HepG2 (cell line): ENCODE results near the gene LDLRAD2. TPM values are rescaled to one million over a fixed set of nuclear protein-coding genes. Genes with fewer than 3 reads are reported as not detected.
A peak's percentile ranks its signal among the peaks of the same experiment; 100 is the strongest.

Experiments
- ATAC-seq: fragments of 200-7000 bp; cut with Tn5 transposase; 3 replicates; pipeline ENCODE4 v1.9.1; 2020; ENCODE audit warnings: mild to moderate bottlenecking, moderate library complexity
- BruUV-seq: library from RNA; stranded (reverse); fragments of 400-500 nt; replicated peaks from 2 replicates; lab custom pipeline; 2021; lab: Mats Ljungman, UMichigan
- CTCF ChIA-PET: fragments of 300-600 bp; formaldehyde crosslinking; extraction: SDS; loops from one replicate; lab custom pipeline; 2021; ENCODE audit warnings: low total read pairs, inconsistent platforms, low intra/inter-chr PET ratio; lab: Yijun Ruan, JAX
- POLR2A ChIA-PET: fragments of 350-600 bp; sonication (Branson Sonifier 250); formaldehyde crosslinking; loops from one replicate; lab custom pipeline; 2020; ENCODE audit warnings: antibody characterized with exemption, inconsistent platforms; lab: Yijun Ruan, JAX
- DNase-seq: peaks from one replicate; pipeline ENCODE4 v3.0.0-alpha.2; 2015; ENCODE audit warnings: low spot score
- FAIRE-seq: peaks from 3 replicates; lab custom pipeline; 2011; peaks lifted over from hg19 to GRCh38; lab: Jason Lieb, UNC
- H2AFZ ChIP-seq: one replicate; pipeline ENCODE4 v1.6.1; 2011; ENCODE audit warnings: low read length, inconsistent platforms
- H3K27ac ChIP-seq: fragments of 300-600 bp; 3 replicates; pipeline ENCODE4 v1.8.0; 2011; ENCODE audit warnings: mixed run types, mild to moderate bottlenecking, mixed read lengths, low read length, inconsistent platforms; ENCODE audit not compliant: insufficient read depth; ENCODE audit errors: extremely low read length
- H3K27me3 ChIP-seq, 2 experiments: fragments of 200-600 bp in 1 of 2; 2 replicates in 1 of 2; 3 replicates in 1 of 2; pipeline versions ENCODE4 v1.6.0 to v1.8.0; 2011; ENCODE audit warnings: low read length in 2 of 2, mild to moderate bottlenecking in 2 of 2, moderate library complexity in 2 of 2, inconsistent platforms in 1 of 2; ENCODE audit not compliant: insufficient read depth in 2 of 2, control insufficient read depth in 1 of 2
- H3K36me3 ChIP-seq, 2 experiments: fragments of 200-600 bp in 1 of 2; replicated peaks in 1 of 2; 2 replicates in 1 of 2; 3 replicates in 1 of 2; pipeline versions ENCODE4 v1.5.1 to v1.8.0; 2011; ENCODE audit warnings: low read length in 2 of 2, inconsistent platforms in 1 of 2; ENCODE audit not compliant: insufficient read depth in 2 of 2, control insufficient read depth in 1 of 2
- H3K4me1 ChIP-seq: 2 replicates; pipeline ENCODE4 v1.5.1; 2012; ENCODE audit warnings: low read length, inconsistent platforms; ENCODE audit not compliant: insufficient read depth
- H3K4me2 ChIP-seq: 2 replicates; pipeline ENCODE4 v1.6.0; 2011; ENCODE audit warnings: low read depth, low read length, inconsistent platforms
- H3K4me3 ChIP-seq, 3 experiments: fragments of 200-600 bp in 1 of 3; sonication (generic), shearing (Covaris generic) in 1 of 3; replicated peaks in 1 of 3; 2 replicates each; pipeline ENCODE4 v1.5.1; 2011 to 2016; ENCODE audit warnings: low read length in 3 of 3, inconsistent platforms in 2 of 3, low read depth in 2 of 3, mild to moderate bottlenecking in 2 of 3, control low read depth in 1 of 3, mixed read lengths in 1 of 3; ENCODE audit not compliant: insufficient read depth in 1 of 3
- H3K79me2 ChIP-seq: one replicate; pipeline ENCODE4 v1.6.1; 2011; ENCODE audit warnings: low read length, inconsistent platforms; ENCODE audit not compliant: insufficient read depth
- H3K9ac ChIP-seq: 2 replicates; pipeline ENCODE4 v1.6.0; 2011; ENCODE audit warnings: mild to moderate bottlenecking, low read depth, low read length, inconsistent platforms; ENCODE audit not compliant: insufficient read depth
- H3K9me3 ChIP-seq: 2 replicates; pipeline ENCODE4 v1.5.1; 2012; ENCODE audit warnings: mild to moderate bottlenecking, low read length
- H4K20me1 ChIP-seq: 2 replicates; pipeline ENCODE4 v1.6.0; 2011; ENCODE audit warnings: inconsistent platforms, mild to moderate bottlenecking, low read length, moderate library complexity; ENCODE audit not compliant: insufficient read depth
- ATF7 ChIP-seq, 2 experiments: fragments of 450-650 bp in 1 of 2; sonication (generic) in 1 of 2; formaldehyde crosslinking in 1 of 2; IDR thresholded peaks; 2 replicates each; pipeline versions ENCODE4 v1.4.0 to v1.6.1; 2016 to 2020; ENCODE audit warnings: antibody characterized with exemption in 1 of 2, mild to moderate bottlenecking in 1 of 2, missing genetic modification reagents in 1 of 2
- CBFB ChIP-seq: sonication (generic); formaldehyde crosslinking; IDR thresholded peaks from 2 replicates; pipeline ENCODE4 v1.4.0; 2020; ENCODE audit warnings: missing genetic modification reagents
- CREM ChIP-seq, 2 experiments: sonication (generic) in 1 of 2; formaldehyde crosslinking in 1 of 2; IDR thresholded peaks; 2 replicates each; pipeline versions ENCODE4 v1.4.0 to v1.6.1; 2016 to 2020; ENCODE audit warnings: antibody characterized with exemption in 1 of 2, mild to moderate bottlenecking in 1 of 2, missing genetic modification reagents in 1 of 2
- MAFF ChIP-seq: IDR thresholded peaks from 2 replicates; pipeline ENCODE4 v1.6.1; 2011; ENCODE audit warnings: low read depth, low read length, improper control_type of control experiment
- MBD4 ChIP-seq: IDR thresholded peaks from 2 replicates; pipeline ENCODE4 v1.6.1; 2012; ENCODE audit warnings: low read length, inconsistent platforms, borderline replicate concordance
- MEF2D ChIP-seq: sonication (generic); formaldehyde crosslinking; IDR thresholded peaks from 2 replicates; pipeline ENCODE4 v1.5.1; 2020; ENCODE audit warnings: mild to moderate bottlenecking, missing genetic modification reagents
- MEIS1 ChIP-seq: sonication (generic); formaldehyde crosslinking; IDR thresholded peaks from 2 replicates; pipeline ENCODE4 v1.9.0; 2021; ENCODE audit warnings: mild to moderate bottlenecking, missing genetic modification reagents, moderate library complexity, borderline replicate concordance
- NCOR1 ChIP-seq: fragments of 200-600 bp; sonication (generic); IDR thresholded peaks from 2 replicates; pipeline ENCODE4 v1.7.0; 2017; ENCODE audit warnings: antibody characterized with exemption, low read length, borderline replicate concordance
- NFE2L1 ChIP-seq: sonication (generic); formaldehyde crosslinking; IDR thresholded peaks from 2 replicates; pipeline ENCODE4 v1.4.0; 2020; ENCODE audit warnings: missing genetic modification reagents, mild to moderate bottlenecking, borderline replicate concordance
- SALL1 ChIP-seq: sonication (generic); formaldehyde crosslinking; IDR thresholded peaks from 2 replicates; pipeline ENCODE4 v1.8.0; 2022; ENCODE audit warnings: mild to moderate bottlenecking, missing genetic modification reagents
- SMAD3 ChIP-seq: sonication (generic); formaldehyde crosslinking; IDR thresholded peaks from 2 replicates; pipeline ENCODE4 v1.4.0; 2020; ENCODE audit warnings: missing genetic modification reagents
- ZNF556 ChIP-seq: sonication (generic); formaldehyde crosslinking; IDR thresholded peaks from 2 replicates; pipeline ENCODE4 v1.4.0; 2020; ENCODE audit warnings: mild to moderate bottlenecking, missing genetic modification reagents, borderline replicate concordance
- ZNF564 ChIP-seq: sonication (generic); formaldehyde crosslinking; IDR thresholded peaks from 2 replicates; pipeline ENCODE4 v1.8.1; 2023; ENCODE audit warnings: mild to moderate bottlenecking, missing genetic modification reagents
- ZZZ3 ChIP-seq: sonication (generic); formaldehyde crosslinking; IDR thresholded peaks from 2 replicates; pipeline ENCODE4 v1.4.0; 2020; ENCODE audit warnings: missing genetic modification reagents, mild to moderate bottlenecking, borderline replicate concordance
- in situ Hi-C: cut with HindIII; loops from 2 replicates; pipeline ENCODE4 v1.10.0; 2017; ENCODE audit warnings: low pct_unique_long_range_greater_than_20kb; ENCODE audit not compliant: extremely low pct_ligation_motif_present
- intact Hi-C: fragments of 100-400 bp; cut with micrococcal nuclease; formaldehyde crosslinking; loops from one replicate; pipeline ENCODE4 v1.10.0; 2022; ENCODE audit not compliant: unreplicated experiment
- polyA plus RNA-seq, 8 experiments: library from polyadenylated mRNA; depleted of rRNA in 3 of 8; stranded (reverse) in 7 of 8; unstranded in 1 of 8; fragments of >200 nt; fragmentation: Illumina TruSeq in 4 of 8; extraction: Trizol in 4 of 8; gene quantifications; 2 replicates each; pipeline versions ENCODE4 v1.2.1 to v1.2.3, GENCODE V29; 2011 to 2016; ENCODE audit warnings: low read depth in 4 of 8, missing spikeins in 1 of 8, mixed read lengths in 1 of 8; ENCODE audit not compliant: insufficient read depth in 1 of 8
- total RNA-seq, 5 experiments: library from RNA; depleted of rRNA; stranded (reverse); fragments of >200 nt; fragmentation: Illumina TruSeq; extraction: Trizol; gene quantifications; 2 replicates each; pipeline ENCODE4 v1.2.3, GENCODE V29; 2016; ENCODE audit warnings: low read depth in 1 of 5
- TF ChIP-seq, protein P1 (sequence below): IDR thresholded peaks from 2 replicates; pipeline ENCODE4 v1.6.1; 2018; ENCODE audit warnings: missing genetic modification reagents
- TF ChIP-seq, protein P2 (sequence below): sonication (generic); formaldehyde crosslinking; IDR thresholded peaks from 2 replicates; pipeline ENCODE4 v1.5.0; 2020; ENCODE audit warnings: mild to moderate bottlenecking, missing genetic modification reagents
- TF ChIP-seq, protein P3 (sequence below): sonication (generic); formaldehyde crosslinking; IDR thresholded peaks from 2 replicates; pipeline ENCODE4 v1.4.0; 2020; ENCODE audit warnings: missing genetic modification reagents
- TF ChIP-seq, protein P4 (sequence below): sonication (generic); formaldehyde crosslinking; IDR thresholded peaks from 2 replicates; pipeline ENCODE4 v1.8.1; 2023; ENCODE audit warnings: mild to moderate bottlenecking, missing genetic modification reagents

Gene LDLRAD2
- total and polyA plus RNA-seq, 2 of the 13 experiments (the other 11 are each of a cell fraction or from before 2014, with no cell fraction given), result not detected

DNA sequence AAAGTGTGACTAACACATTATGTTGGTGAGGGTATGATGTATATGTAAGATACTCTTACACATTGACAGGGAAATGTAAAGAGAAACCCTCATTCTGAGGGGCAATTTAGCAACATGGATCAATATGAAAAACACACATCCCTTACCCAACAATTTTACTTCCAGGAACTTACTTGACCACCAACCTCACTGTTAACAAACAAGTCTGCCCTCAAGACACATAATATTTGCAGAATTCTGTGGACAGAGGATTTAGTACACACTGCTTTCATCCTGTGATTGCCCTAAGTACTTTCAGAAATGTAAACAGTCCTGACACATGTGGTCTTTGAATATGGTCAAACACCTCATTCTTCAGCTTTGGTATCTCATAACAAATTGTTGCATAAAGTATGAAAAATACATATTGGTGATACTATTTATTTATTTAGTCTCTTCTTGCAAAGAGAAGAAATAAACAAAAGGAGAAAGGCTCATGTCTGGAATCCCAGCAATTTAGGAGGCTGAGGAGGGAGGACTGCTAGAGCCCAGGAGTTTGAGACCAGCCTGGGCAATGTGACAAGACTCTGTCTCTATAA lies 36.0 kb upstream of the LDLRAD2 start:
- 0 out of 5 replicates have a peak, but pooled peaks cover 0 to 3% of the 10 kb centered on the region in 2 experiments for H3K36me3 ChIP-seq
- peaks cover 79% of the 10 kb centered on the region for H3K79me2 ChIP-seq
- CTCF ChIA-PET, result no interaction called here
- H3K9me3 ChIP-seq, result no peaks in the 10 kb centered on the region
- FAIRE-seq (peak; percentile 88), ATAC-seq (peak; percentile 77), DNase-seq (peak; percentile 89)
- no peak overlapping the region for H3K27ac ChIP-seq
- peaks cover 58% of the 10 kb centered on the region for H4K20me1 ChIP-seq
- H3K9ac ChIP-seq, result no peak overlapping the region
- intact Hi-C loops (no loop called here), in situ Hi-C loops (no loop called here)
- H3K4me2 ChIP-seq, result peak overlapping the region; percentile 20; the same call in 1 of the 2 replicates
- no peaks in the 10 kb centered on the region for H3K27me3 ChIP-seq
- peaks cover 52% of the 10 kb centered on the region for H3K4me1 ChIP-seq
- no TSS peak for BruUV-seq
- H3K4me3 ChIP-seq, result no peak overlapping the region
- no peak overlapping the region for H2AFZ ChIP-seq
- POLR2A ChIA-PET, result interaction anchor here (1.0 kb wide), 1 partner anchor 107 kb away, joined by 4 read pairs; the partner anchor contains the start of gene RAP1GAP
- peak; percentile 58; the same call in 1 of the 2 replicates for TF ChIP-seq NCOR1
- no peak for TF ChIP-seq ZNF564 (CRISPR knock-in tag)
- TF ChIP-seq NFE2L1 (CRISPR knock-in tag), result no peak
- peak; percentile 88 for TF ChIP-seq CREM (IDR thresholded peaks at IDR 0.05)
- TF ChIP-seq CREM (CRISPR knock-in tag; IDR thresholded peaks at IDR 0.05), result no peak
- peak; percentile 97 for TF ChIP-seq SMAD3 (CRISPR knock-in tag)
- TF ChIP-seq MEIS1 (CRISPR knock-in tag), result no peak
- TF ChIP-seq ZZZ3 (CRISPR knock-in tag), result no peak
- peak; percentile 91; the same call in 1 of the 2 replicates for TF ChIP-seq MBD4
- TF ChIP-seq, protein P1, sequence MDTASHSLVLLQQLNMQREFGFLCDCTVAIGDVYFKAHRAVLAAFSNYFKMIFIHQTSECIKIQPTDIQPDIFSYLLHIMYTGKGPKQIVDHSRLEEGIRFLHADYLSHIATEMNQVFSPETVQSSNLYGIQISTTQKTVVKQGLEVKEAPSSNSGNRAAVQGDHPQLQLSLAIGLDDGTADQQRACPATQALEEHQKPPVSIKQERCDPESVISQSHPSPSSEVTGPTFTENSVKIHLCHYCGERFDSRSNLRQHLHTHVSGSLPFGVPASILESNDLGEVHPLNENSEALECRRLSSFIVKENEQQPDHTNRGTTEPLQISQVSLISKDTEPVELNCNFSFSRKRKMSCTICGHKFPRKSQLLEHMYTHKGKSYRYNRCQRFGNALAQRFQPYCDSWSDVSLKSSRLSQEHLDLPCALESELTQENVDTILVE (CRISPR knock-in tag), result peak; percentile 87; the same call in 1 of the 2 replicates
- TF ChIP-seq MAFF, result peak; percentile 24; the same call in 1 of the 2 replicates
- TF ChIP-seq SALL1 (CRISPR knock-in tag), result peak; percentile 84; the same call in 1 of the 2 replicates
- TF ChIP-seq, protein P2, sequence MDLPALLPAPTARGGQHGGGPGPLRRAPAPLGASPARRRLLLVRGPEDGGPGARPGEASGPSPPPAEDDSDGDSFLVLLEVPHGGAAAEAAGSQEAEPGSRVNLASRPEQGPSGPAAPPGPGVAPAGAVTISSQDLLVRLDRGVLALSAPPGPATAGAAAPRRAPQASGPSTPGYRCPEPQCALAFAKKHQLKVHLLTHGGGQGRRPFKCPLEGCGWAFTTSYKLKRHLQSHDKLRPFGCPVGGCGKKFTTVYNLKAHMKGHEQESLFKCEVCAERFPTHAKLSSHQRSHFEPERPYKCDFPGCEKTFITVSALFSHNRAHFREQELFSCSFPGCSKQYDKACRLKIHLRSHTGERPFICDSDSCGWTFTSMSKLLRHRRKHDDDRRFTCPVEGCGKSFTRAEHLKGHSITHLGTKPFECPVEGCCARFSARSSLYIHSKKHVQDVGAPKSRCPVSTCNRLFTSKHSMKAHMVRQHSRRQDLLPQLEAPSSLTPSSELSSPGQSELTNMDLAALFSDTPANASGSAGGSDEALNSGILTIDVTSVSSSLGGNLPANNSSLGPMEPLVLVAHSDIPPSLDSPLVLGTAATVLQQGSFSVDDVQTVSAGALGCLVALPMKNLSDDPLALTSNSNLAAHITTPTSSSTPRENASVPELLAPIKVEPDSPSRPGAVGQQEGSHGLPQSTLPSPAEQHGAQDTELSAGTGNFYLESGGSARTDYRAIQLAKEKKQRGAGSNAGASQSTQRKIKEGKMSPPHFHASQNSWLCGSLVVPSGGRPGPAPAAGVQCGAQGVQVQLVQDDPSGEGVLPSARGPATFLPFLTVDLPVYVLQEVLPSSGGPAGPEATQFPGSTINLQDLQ, result no peak
- TF ChIP-seq, protein P3, sequence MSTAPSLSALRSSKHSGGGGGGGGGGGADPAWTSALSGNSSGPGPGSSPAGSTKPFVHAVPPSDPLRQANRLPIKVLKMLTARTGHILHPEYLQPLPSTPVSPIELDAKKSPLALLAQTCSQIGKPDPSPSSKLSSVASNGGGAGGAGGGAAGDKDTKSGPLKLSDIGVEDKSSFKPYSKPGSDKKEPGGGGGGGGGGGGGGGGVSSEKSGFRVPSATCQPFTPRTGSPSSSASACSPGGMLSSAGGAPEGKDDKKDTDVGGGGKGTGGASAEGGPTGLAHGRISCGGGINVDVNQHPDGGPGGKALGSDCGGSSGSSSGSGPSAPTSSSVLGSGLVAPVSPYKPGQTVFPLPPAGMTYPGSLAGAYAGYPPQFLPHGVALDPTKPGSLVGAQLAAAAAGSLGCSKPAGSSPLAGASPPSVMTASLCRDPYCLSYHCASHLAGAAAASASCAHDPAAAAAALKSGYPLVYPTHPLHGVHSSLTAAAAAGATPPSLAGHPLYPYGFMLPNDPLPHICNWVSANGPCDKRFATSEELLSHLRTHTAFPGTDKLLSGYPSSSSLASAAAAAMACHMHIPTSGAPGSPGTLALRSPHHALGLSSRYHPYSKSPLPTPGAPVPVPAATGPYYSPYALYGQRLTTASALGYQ (CRISPR knock-in tag), result peak; percentile 97
- TF ChIP-seq MEF2D (CRISPR knock-in tag), result peak; percentile 62
- TF ChIP-seq ZNF556 (CRISPR knock-in tag), result no peak
- TF ChIP-seq CBFB (CRISPR knock-in tag), result peak; percentile 98
- TF ChIP-seq, protein P4, sequence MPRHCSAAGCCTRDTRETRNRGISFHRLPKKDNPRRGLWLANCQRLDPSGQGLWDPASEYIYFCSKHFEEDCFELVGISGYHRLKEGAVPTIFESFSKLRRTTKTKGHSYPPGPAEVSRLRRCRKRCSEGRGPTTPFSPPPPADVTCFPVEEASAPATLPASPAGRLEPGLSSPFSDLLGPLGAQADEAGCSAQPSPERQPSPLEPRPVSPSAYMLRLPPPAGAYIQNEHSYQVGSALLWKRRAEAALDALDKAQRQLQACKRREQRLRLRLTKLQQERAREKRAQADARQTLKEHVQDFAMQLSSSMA (CRISPR knock-in tag), result no peak
- TF ChIP-seq ATF7 (IDR thresholded peaks at IDR 0.05), result peak; percentile 15; the same call in 1 of the 2 replicates
- TF ChIP-seq ATF7 (CRISPR knock-in tag; IDR thresholded peaks at IDR 0.05), result no peak
